SK-N-SH (cell line): ENCODE measurements around the gene TUT1. TPM values are rescaled to one million over a fixed set of nuclear protein-coding genes. Genes with fewer than 3 reads are reported as not detected.
A peak's percentile ranks its signal among the peaks of the same experiment; 100 is the strongest.

Experiments used
- CTCF ChIA-PET: fragments of 300-600, 350-600 bp; formaldehyde crosslinking; extraction: SDS; loops from one replicate; lab custom pipeline; 2021; lab: Yijun Ruan, JAX
- POLR2A ChIA-PET: fragments of 350-600 bp; sonication (Branson Sonifier 250); formaldehyde crosslinking; extraction: SDS; loops from one replicate; lab custom pipeline; 2020; ENCODE audit warnings: antibody characterized with exemption, inconsistent platforms; lab: Yijun Ruan, JAX
- DNase-seq: peaks from one replicate; pipeline ENCODE4 v3.0.0; 2012
- H2AFZ ChIP-seq: fragments of 200-600 bp; sonication (generic); 2 replicates; pipeline ENCODE4 v1.8.1; 2016; ENCODE audit warnings: antibody characterized with exemption, mild to moderate bottlenecking, low read depth
- H3F3A ChIP-seq: fragments of 200-600 bp; sonication (generic); replicated peaks from 2 replicates; pipeline ENCODE3; 2016; ENCODE audit warnings: antibody characterized with exemption, mild to moderate bottlenecking; ENCODE audit not compliant: insufficient read depth
- H3K27ac ChIP-seq, 2 experiments: fragments of 200-500 bp in 1 of 2; fragments of 200-600 bp in 1 of 2; sonication (Bioruptor generic) in 1 of 2; sonication (generic), shearing (Covaris generic) in 1 of 2; 2 replicates each; pipeline versions ENCODE4 v1.5.1 to v1.6.1; 2014 to 2016; ENCODE audit warnings: low read depth in 2 of 2, inconsistent platforms in 1 of 2, low read length in 1 of 2, mild to moderate bottlenecking in 1 of 2, mixed read lengths in 1 of 2
- H3K27me3 ChIP-seq: fragments of 200-600 bp; sonication (generic), shearing (Covaris generic); 2 replicates; pipeline ENCODE4 v1.6.1; 2016; ENCODE audit warnings: mixed run types; ENCODE audit not compliant: insufficient read depth
- H3K36me3 ChIP-seq, 2 experiments: fragments of 200-500 bp in 1 of 2; fragments of 200-600 bp in 1 of 2; sonication (Bioruptor generic) in 1 of 2; sonication (generic) in 1 of 2; replicated peaks in 1 of 2; 2 replicates each; pipeline versions ENCODE3 to v1.5.1; 2014 to 2016; ENCODE audit warnings: low read length in 1 of 2, mild to moderate bottlenecking in 1 of 2; ENCODE audit not compliant: insufficient read depth in 2 of 2, control insufficient read depth in 1 of 2
- H3K4me1 ChIP-seq, 2 experiments: fragments of 200-500 bp in 1 of 2; fragments of 200-600 bp in 1 of 2; sonication (Bioruptor generic) in 1 of 2; sonication (generic), shearing (Covaris generic) in 1 of 2; 2 replicates each; pipeline versions ENCODE4 v1.5.1 to v1.6.1; 2014 to 2016; ENCODE audit warnings: low read depth in 1 of 2, low read length in 1 of 2, mixed run types in 1 of 2; ENCODE audit not compliant: insufficient read depth in 2 of 2, control insufficient read depth in 1 of 2
- H3K4me2 ChIP-seq: fragments of 200-600 bp; sonication (generic), shearing (Covaris generic); 2 replicates; pipeline ENCODE4 v1.6.1; 2017; ENCODE audit warnings: mixed run types
- H3K4me3 ChIP-seq, 2 experiments: fragments of 200-500 bp in 1 of 2; fragments of 200-600 bp in 1 of 2; sonication (Bioruptor generic) in 1 of 2; sonication (generic), shearing (Covaris generic) in 1 of 2; 2 replicates each; pipeline versions ENCODE4 v1.5.1 to v1.8.1; 2014 to 2016; ENCODE audit warnings: low read depth in 2 of 2, inconsistent platforms in 1 of 2, low read length in 1 of 2, mild to moderate bottlenecking in 1 of 2, mixed read lengths in 1 of 2, moderate library complexity in 1 of 2
- H3K79me2 ChIP-seq: fragments of 200-600 bp; sonication (generic); 2 replicates; pipeline ENCODE4 v1.8.1; 2017; ENCODE audit warnings: mild to moderate bottlenecking; ENCODE audit not compliant: insufficient read depth
- H3K9ac ChIP-seq: fragments of 200-600 bp; sonication (generic); 2 replicates; pipeline ENCODE4 v1.6.1; 2017; ENCODE audit warnings: mixed run types
- H3K9me2 ChIP-seq: fragments of 200-600 bp; sonication (generic); 2 replicates; pipeline ENCODE4 v1.6.1; 2017; ENCODE audit warnings: mixed run types
- H3K9me3 ChIP-seq: fragments of 200-600 bp; sonication (generic); 2 replicates; pipeline ENCODE4 v1.6.1; 2017; ENCODE audit warnings: mixed run types, mild to moderate bottlenecking, moderate library complexity
- H4K20me1 ChIP-seq: fragments of 200-600 bp; sonication (generic); 2 replicates; pipeline ENCODE4 v1.6.1; 2017; ENCODE audit warnings: mild to moderate bottlenecking, mixed run types; ENCODE audit not compliant: insufficient read depth
- ELF1 ChIP-seq: IDR thresholded peaks from 2 replicates; pipeline ENCODE4 v1.4.0; 2012
- EP300 ChIP-seq, 2 experiments: IDR thresholded peaks; 2 replicates each; pipeline versions ENCODE4 v1.4.0 to v1.6.1; 2012; ENCODE audit warnings: borderline replicate concordance in 1 of 2, low read depth in 1 of 2, low read length in 1 of 2
- EZH2phosphoT487 ChIP-seq: fragments of 200-600 bp; sonication (generic); IDR thresholded peaks from 2 replicates; pipeline ENCODE4 v1.6.1; 2017; ENCODE audit warnings: low read depth, mixed run types, mild to moderate bottlenecking, antibody characterized with exemption, moderate library complexity, borderline replicate concordance
- FOXJ3 ChIP-seq: sonication (generic); formaldehyde crosslinking; IDR thresholded peaks from 2 replicates; pipeline ENCODE4 v1.5.1; 2020; ENCODE audit warnings: mild to moderate bottlenecking, missing genetic modification reagents
- FOXM1 ChIP-seq: IDR thresholded peaks from 2 replicates; pipeline ENCODE4 v1.4.0; 2012; ENCODE audit warnings: low read depth, mild to moderate bottlenecking
- GABPA ChIP-seq: IDR thresholded peaks from 2 replicates; pipeline ENCODE4 v1.4.0; 2012; ENCODE audit warnings: low read depth, mild to moderate bottlenecking
- GATA2 ChIP-seq: sonication (generic); formaldehyde crosslinking; IDR thresholded peaks from 2 replicates; pipeline ENCODE4 v1.5.0; 2020; ENCODE audit warnings: mild to moderate bottlenecking, missing genetic modification reagents
- MEF2A ChIP-seq: IDR thresholded peaks from 2 replicates; pipeline ENCODE4 v1.4.0; 2012; ENCODE audit warnings: low read depth, borderline replicate concordance
- NFIC ChIP-seq: IDR thresholded peaks from 2 replicates; pipeline ENCODE4 v1.4.0; 2012; ENCODE audit warnings: borderline replicate concordance
- POLR2AphosphoS5 ChIP-seq: IDR thresholded peaks from 2 replicates; pipeline ENCODE4 v1.6.1; 2012; ENCODE audit warnings: low read depth, low read length
- RAD21 ChIP-seq: IDR thresholded peaks from 2 replicates; pipeline ENCODE4 v1.6.1; 2012; ENCODE audit warnings: mild to moderate bottlenecking, low read length
- REST ChIP-seq: IDR thresholded peaks from 2 replicates; pipeline ENCODE4 v1.6.1; 2012; ENCODE audit warnings: mild to moderate bottlenecking, low read depth, low read length, moderate library complexity
- RXRA ChIP-seq: IDR thresholded peaks from 2 replicates; pipeline ENCODE4 v1.4.0; 2012; ENCODE audit warnings: low read depth, mild to moderate bottlenecking, borderline replicate concordance
- TAF1 ChIP-seq: IDR thresholded peaks from 2 replicates; pipeline ENCODE4 v1.6.1; 2012; ENCODE audit warnings: low read depth, mild to moderate bottlenecking, low read length, moderate library complexity, borderline replicate concordance
- USF1 ChIP-seq: IDR thresholded peaks from 2 replicates; pipeline ENCODE4 v1.4.0; 2012; ENCODE audit warnings: low read depth, borderline replicate concordance
- YY1 ChIP-seq: IDR thresholded peaks from 2 replicates; pipeline ENCODE4 v1.4.0; 2012; ENCODE audit warnings: low read depth, mild to moderate bottlenecking
- WGBS: methylation state at CpG from one replicate; pipeline ENCODE4 v1.1.6; 2017; ENCODE audit warnings: low lambda C conversion rate; 5-methylcytosine and 5-hydroxymethylcytosine counted together
- polyA plus RNA-seq, 3 experiments: library from polyadenylated mRNA; depleted of rRNA; stranded (reverse); fragments of >200 nt; gene quantifications; 2 replicates each; pipeline ENCODE4 v1.2.3, GENCODE V29; 2012
- TF ChIP-seq, protein P1 (sequence below): fragments of 200-600 bp; sonication (generic); IDR thresholded peaks from 2 replicates; pipeline ENCODE4 v1.6.1; 2017; ENCODE audit warnings: antibody characterized with exemption, mild to moderate bottlenecking, moderate library complexity
- TF ChIP-seq, protein P2 (sequence below): IDR thresholded peaks from 2 replicates; pipeline ENCODE4; 2012
- TF ChIP-seq, protein P3 (sequence below): IDR thresholded peaks from 2 replicates; pipeline ENCODE4 v1.4.0; 2012; ENCODE audit warnings: low read depth
- TF ChIP-seq, protein P4 (sequence below): fragments of 150-350 bp; IDR thresholded peaks from 2 replicates; pipeline ENCODE4 v1.6.1; 2016; ENCODE audit warnings: mild to moderate bottlenecking, low read depth, low read length

Gene TUT1
- polyA plus RNA-seq, 1 of the 3 experiments (the other 2 are of a cell fraction), result 27.3 TPM

GRCh38 chr11:62542111-62542745, 49.1 kb downstream of the TUT1 start:
- peaks cover 47 to 65% of the 10 kb centered on the region in 2 experiments for H3K4me1 ChIP-seq
- TF ChIP-seq NFIC, result no peak
- TF ChIP-seq FOXM1, result no peak
- no peak for TF ChIP-seq GABPA
- TF ChIP-seq RAD21, result no peak
- TF ChIP-seq EP300 (IDR thresholded peaks at IDR 0.05; ENCODE audit: borderline replicate concordance in 1 of 2, low read depth in 1 of 2, low read length in 1 of 2), result no peak
- TF ChIP-seq ELF1, result no peak
- TF ChIP-seq TAF1, result no peak
- TF ChIP-seq, protein P1, sequence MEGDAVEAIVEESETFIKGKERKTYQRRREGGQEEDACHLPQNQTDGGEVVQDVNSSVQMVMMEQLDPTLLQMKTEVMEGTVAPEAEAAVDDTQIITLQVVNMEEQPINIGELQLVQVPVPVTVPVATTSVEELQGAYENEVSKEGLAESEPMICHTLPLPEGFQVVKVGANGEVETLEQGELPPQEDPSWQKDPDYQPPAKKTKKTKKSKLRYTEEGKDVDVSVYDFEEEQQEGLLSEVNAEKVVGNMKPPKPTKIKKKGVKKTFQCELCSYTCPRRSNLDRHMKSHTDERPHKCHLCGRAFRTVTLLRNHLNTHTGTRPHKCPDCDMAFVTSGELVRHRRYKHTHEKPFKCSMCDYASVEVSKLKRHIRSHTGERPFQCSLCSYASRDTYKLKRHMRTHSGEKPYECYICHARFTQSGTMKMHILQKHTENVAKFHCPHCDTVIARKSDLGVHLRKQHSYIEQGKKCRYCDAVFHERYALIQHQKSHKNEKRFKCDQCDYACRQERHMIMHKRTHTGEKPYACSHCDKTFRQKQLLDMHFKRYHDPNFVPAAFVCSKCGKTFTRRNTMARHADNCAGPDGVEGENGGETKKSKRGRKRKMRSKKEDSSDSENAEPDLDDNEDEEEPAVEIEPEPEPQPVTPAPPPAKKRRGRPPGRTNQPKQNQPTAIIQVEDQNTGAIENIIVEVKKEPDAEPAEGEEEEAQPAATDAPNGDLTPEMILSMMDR, result no peak
- no peak for TF ChIP-seq YY1
- no peak for TF ChIP-seq MEF2A
- TF ChIP-seq FOXJ3 (CRISPR knock-in tag), result no peak
- TF ChIP-seq, protein P2, sequence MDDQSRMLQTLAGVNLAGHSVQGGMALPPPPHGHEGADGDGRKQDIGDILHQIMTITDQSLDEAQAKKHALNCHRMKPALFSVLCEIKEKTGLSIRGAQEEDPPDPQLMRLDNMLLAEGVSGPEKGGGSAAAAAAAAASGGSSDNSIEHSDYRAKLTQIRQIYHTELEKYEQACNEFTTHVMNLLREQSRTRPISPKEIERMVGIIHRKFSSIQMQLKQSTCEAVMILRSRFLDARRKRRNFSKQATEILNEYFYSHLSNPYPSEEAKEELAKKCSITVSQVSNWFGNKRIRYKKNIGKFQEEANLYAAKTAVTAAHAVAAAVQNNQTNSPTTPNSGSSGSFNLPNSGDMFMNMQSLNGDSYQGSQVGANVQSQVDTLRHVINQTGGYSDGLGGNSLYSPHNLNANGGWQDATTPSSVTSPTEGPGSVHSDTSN, result no peak
- no peak for TF ChIP-seq GATA2 (CRISPR knock-in tag)
- TF ChIP-seq EZH2phosphoT487, result no peak
- TF ChIP-seq, protein P3, sequence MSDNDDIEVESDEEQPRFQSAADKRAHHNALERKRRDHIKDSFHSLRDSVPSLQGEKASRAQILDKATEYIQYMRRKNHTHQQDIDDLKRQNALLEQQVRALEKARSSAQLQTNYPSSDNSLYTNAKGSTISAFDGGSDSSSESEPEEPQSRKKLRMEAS, result no peak
- TF ChIP-seq, protein P4, sequence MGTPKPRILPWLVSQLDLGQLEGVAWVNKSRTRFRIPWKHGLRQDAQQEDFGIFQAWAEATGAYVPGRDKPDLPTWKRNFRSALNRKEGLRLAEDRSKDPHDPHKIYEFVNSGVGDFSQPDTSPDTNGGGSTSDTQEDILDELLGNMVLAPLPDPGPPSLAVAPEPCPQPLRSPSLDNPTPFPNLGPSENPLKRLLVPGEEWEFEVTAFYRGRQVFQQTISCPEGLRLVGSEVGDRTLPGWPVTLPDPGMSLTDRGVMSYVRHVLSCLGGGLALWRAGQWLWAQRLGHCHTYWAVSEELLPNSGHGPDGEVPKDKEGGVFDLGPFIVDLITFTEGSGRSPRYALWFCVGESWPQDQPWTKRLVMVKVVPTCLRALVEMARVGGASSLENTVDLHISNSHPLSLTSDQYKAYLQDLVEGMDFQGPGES, result no peak
- TF ChIP-seq REST, result no peak
- TF ChIP-seq USF1, result no peak
- no peak for TF ChIP-seq POLR2AphosphoS5
- TF ChIP-seq RXRA, result no peak
- ChIA-PET POLR2A (interaction anchor here (0.8 to 1.6 kb wide), 6 partner anchors 14 to 147 kb away, joined by 3 to 11 read pairs (median 4); partner anchors contain the start of genes C11orf98, CSKMT, EEF1G and TUT1), CTCF (interaction anchor here (0.6 to 10.9 kb wide), 52 partner anchors 8 to 306 kb away, joined by 3 to 195 read pairs (median 7); partner anchors contain the start of gene TUT1)
- H3K9me2 ChIP-seq, result no peaks in the 10 kb centered on the region
- no peaks in the 10 kb centered on the region for H3K27me3 ChIP-seq
- no peak overlapping the region for H2AFZ ChIP-seq
- H3K79me2 ChIP-seq, result peaks cover 99% of the 10 kb centered on the region
- H3K4me2 ChIP-seq, result peak overlapping the region; percentile 98
- peaks cover 2 to 11% of the 10 kb centered on the region in 2 experiments for H3K36me3 ChIP-seq
- WGBS, result 81% methylated on average over 6 of the region's 6 CpGs
- peak overlapping the region; percentile 75 to 98 for H3K4me3 ChIP-seq
- H3K27ac ChIP-seq, result peak overlapping the region in 1 of 2 experiments; percentile 82; a peak in 1 of 4 replicates
- H4K20me1 ChIP-seq, result peaks cover 82% of the 10 kb centered on the region
- H3F3A ChIP-seq, result peaks cover 24% of the 10 kb centered on the region
- peak overlapping the region; percentile 99 for H3K9ac ChIP-seq
- no peaks in the 10 kb centered on the region for H3K9me3 ChIP-seq
- no peak for DNase-seq
